Activated effector memory CD4-positive, alpha-beta T cell treated with anti-CD3 and anti-CD28 coated beads, Interleukin-2, amount 50 U/mL, for 16 hours (primary cell): ENCODE data around the gene PADI2.
"Not testable (repeated sequence)": the region's sequence is repeated elsewhere in the genome, so short reads cannot be mapped to it uniquely, and the experiment has no call there.

Experiments used
- DNase-seq: peaks from one replicate; pipeline ENCODE4 v3.0.0-alpha.2; 2020

The PADI2 gene

GRCh38 chr1:17080880-17081279, 38.4 kb downstream of the PADI2 start:
- DNase-seq: no peak

- DNase-seq: no peak
Measured at GRCh38 chr1:17080085-17080759, 39.0 kb downstream of the PADI2 start.

- DNase-seq: no peak
Measured at GRCh38 chr1:17078991-17079868, 40.0 kb downstream of the PADI2 start.

GRCh38 chr1:17075470-17076255, 43.6 kb downstream of the PADI2 start:
- DNase-seq: no peak

GRCh38 chr1:17071794-17072193, 47.5 kb downstream of the PADI2 start:
- no peak for DNase-seq

GRCh38 chr1:17070163-17070525, 49.1 kb downstream of the PADI2 start:
- no peak for DNase-seq

GRCh38 chr1:17069452-17070162, 49.6 kb downstream of the PADI2 start:
- DNase-seq: no peak

- DNase-seq: no peak
Measured at GRCh38 chr1:17068789-17069188, 50.5 kb downstream of the PADI2 start.

GRCh38 chr1:17067465-17068240, 51.6 kb downstream of the PADI2 start:
- no peak for DNase-seq

- DNase-seq: no peak
Measured at GRCh38 chr1:17067069-17067426, 52.2 kb downstream of the PADI2 start.

GRCh38 chr1:17066361-17067068, 52.7 kb downstream of the PADI2 start:
- no peak for DNase-seq

- no peak for DNase-seq
Measured at GRCh38 chr1:17065666-17066065, 53.6 kb downstream of the PADI2 start.

GRCh38 chr1:17062751-17063150, 56.5 kb downstream of the PADI2 start:
- not testable (repeated sequence) for DNase-seq

- DNase-seq: no peak
Measured at GRCh38 chr1:17061892-17062291, 57.4 kb downstream of the PADI2 start.

GRCh38 chr1:17061486-17061885, 57.8 kb downstream of the PADI2 start:
- DNase-seq: no peak

- DNase-seq: no peak
Measured at GRCh38 chr1:17060306-17060749, 58.9 kb downstream of the PADI2 start.

- peak; percentile 70 for DNase-seq
Measured at GRCh38 chr1:17059391-17060305, 59.6 kb downstream of the PADI2 start.

GRCh38 chr1:17056551-17056950, 62.7 kb downstream of the PADI2 start:
- DNase-seq: no peak

GRCh38 chr1:17055801-17056200, 63.5 kb downstream of the PADI2 start:
- DNase-seq: no peak
